Measurements from ENCODE around the gene CMBL. TPM values are rescaled to one million over a fixed set of nuclear protein-coding genes. Genes with fewer than 3 reads are reported as not detected.

CMBL gene
- total RNA-seq, 1 donor from 2014 or later = 5.9 TPM

- H3K27me3 ChIP-seq = no peaks in the 10 kb centered on the region
- no peaks in the 10 kb centered on the region for H3K9me3 ChIP-seq
- H3K4me1 ChIP-seq = no peaks in the 10 kb centered on the region
- TF ChIP-seq POLR2AphosphoS5 (IDR thresholded peaks at IDR 0.05; ENCODE audit: insufficient read depth in 1 of 2, low read depth in 1 of 2) (no peak), CTCF (IDR thresholded peaks at IDR 0.05) (no peak)
- intact Hi-C loops (cut with DNase I) = no loop called here
- H3K4me3 ChIP-seq = no peak overlapping the region
- H3K27ac ChIP-seq = no peak overlapping the region
- H3K36me3 ChIP-seq = no peaks in the 10 kb centered on the region
- no peak for DNase-seq (ENCODE audit: extremely low spot score in 2 of 2)
These were observed 35.8 kb upstream of the CMBL start for GRCh38 chr5:10343486-10343885.

GRCh38 chr5:10339958-10340357 is 32.3 kb upstream of the CMBL start:
- no peaks in the 10 kb centered on the region for H3K36me3 ChIP-seq
- TF ChIP-seq POLR2AphosphoS5 (IDR thresholded peaks at IDR 0.05; ENCODE audit: insufficient read depth in 1 of 2, low read depth in 1 of 2) = no peak
- TF ChIP-seq CTCF (IDR thresholded peaks at IDR 0.05) = no peak
- TF ChIP-seq POLR2A (IDR thresholded peaks at IDR 0.05) = no peak
- no peaks in the 10 kb centered on the region for H3K27me3 ChIP-seq
- H3K4me1 ChIP-seq = no peaks in the 10 kb centered on the region
- no peak for DNase-seq (ENCODE audit: extremely low spot score in 2 of 2)
- H3K27ac ChIP-seq = no peak overlapping the region
- no peaks in the 10 kb centered on the region for H3K9me3 ChIP-seq
- no peak overlapping the region for H3K4me3 ChIP-seq
- intact Hi-C loops (cut with DNase I) = no loop called here

- Histone ChIP-seq H3K27me3 (no peaks in the 10 kb centered on the region), H3K4me1 (peaks cover under 1% of the 10 kb centered on the region), H3K36me3 (no peaks in the 10 kb centered on the region), H3K9me3 (no peaks in the 10 kb centered on the region), H3K4me3 (no peak overlapping the region), H3K27ac (no peak overlapping the region)
- DNase-seq (ENCODE audit: extremely low spot score in 2 of 2) = no peak
- TF ChIP-seq POLR2A (IDR thresholded peaks at IDR 0.05) = no peak
- TF ChIP-seq POLR2AphosphoS5 (IDR thresholded peaks at IDR 0.05; ENCODE audit: insufficient read depth in 1 of 2, low read depth in 1 of 2) = no peak
- TF ChIP-seq CTCF (IDR thresholded peaks at IDR 0.05) = no peak
- intact Hi-C loops (cut with DNase I) = no loop called here
These were observed 31.5 kb upstream of the CMBL start for GRCh38 chr5:10339058-10339811.

- no peak overlapping the region for H3K4me3 ChIP-seq
- intact Hi-C loops (cut with DNase I) = no loop called here
- no peak for TF ChIP-seq POLR2AphosphoS5 (IDR thresholded peaks at IDR 0.05; ENCODE audit: insufficient read depth in 1 of 2, low read depth in 1 of 2)
- TF ChIP-seq POLR2A (IDR thresholded peaks at IDR 0.05) = no peak
- TF ChIP-seq CTCF (IDR thresholded peaks at IDR 0.05) = no peak
These were observed 31.0 kb upstream of the CMBL start for GRCh38 chr5:10338686-10339057.

GRCh38 chr5:10337986-10338385 is 30.3 kb upstream of the CMBL start:
- TF ChIP-seq POLR2AphosphoS5 (IDR thresholded peaks at IDR 0.05; ENCODE audit: insufficient read depth in 1 of 2, low read depth in 1 of 2) = no peak
- TF ChIP-seq POLR2A (IDR thresholded peaks at IDR 0.05) = no peak
- no peak for TF ChIP-seq CTCF (IDR thresholded peaks at IDR 0.05)
- peaks cover 13% of the 10 kb centered on the region for H3K4me1 ChIP-seq
- no peak for DNase-seq (ENCODE audit: extremely low spot score in 2 of 2)
- H3K4me3 ChIP-seq = no peak overlapping the region
- intact Hi-C loops (cut with DNase I) = no loop called here
- H3K9me3 ChIP-seq = no peaks in the 10 kb centered on the region
- H3K27me3 ChIP-seq = no peaks in the 10 kb centered on the region
- H3K27ac ChIP-seq = no peak overlapping the region
- no peaks in the 10 kb centered on the region for H3K36me3 ChIP-seq

More at GRCh38 chr5:10338686-10339057, 31.0 kb upstream of the CMBL start:
- H3K9me3 ChIP-seq = no peaks in the 10 kb centered on the region
- no peaks in the 10 kb centered on the region for H3K27me3 ChIP-seq
- no peak overlapping the region for H3K27ac ChIP-seq
- DNase-seq (ENCODE audit: extremely low spot score in 2 of 2) = no peak
- H3K4me1 ChIP-seq = peaks cover 6% of the 10 kb centered on the region
- no peaks in the 10 kb centered on the region for H3K36me3 ChIP-seq

All from vagina (tissue), 2 donors.